Pancreas (tissue), 10 donors: ENCODE results near the gene TTC7B. TPM values are rescaled to one million over a fixed set of nuclear protein-coding genes. Genes with fewer than 3 reads are reported as not detected.

ENCODE experiments used
- ATAC-seq, 4 donors: fragments of 200-7000 bp; cut with Tn5 transposase; one replicate each; pipeline versions ENCODE4 v1.8.0 to v1.9.1; 2020; ENCODE audit warnings: mild to moderate bottlenecking in 4 of 4, moderate library complexity in 4 of 4
- DNase-seq, 6 donors: peaks; one replicate each; pipeline ENCODE4 v3.0.0-alpha.2; 2020
- FAIRE-seq: peaks from 2 replicates; lab custom pipeline; 2012; peaks lifted over from hg19 to GRCh38; lab: Jason Lieb, UNC
- H3K27ac ChIP-seq, 4 donors: fragments of 200-600 bp; sonication (generic); 1 replicate in 3 of 4; 2 replicates in 1 of 4; pipeline versions ENCODE4 v1.5.0 to v1.8.0; 2020
- H3K27me3 ChIP-seq, 4 donors: fragments of 200-600 bp; one replicate each; pipeline ENCODE4 v1.8.0; 2021
- H3K36me3 ChIP-seq, 3 donors: fragments of 200-600 bp; sonication (generic) in 1 of 3; one replicate each; pipeline versions ENCODE4 v1.5.0 to v1.8.0; 2020 to 2021
- H3K4me1 ChIP-seq, 3 donors: fragments of 200-600 bp; one replicate each; pipeline ENCODE4 v1.8.0; 2021
- H3K4me3 ChIP-seq, 4 donors: fragments of 200-600 bp; sonication (generic) in 2 of 4; one replicate each; pipeline versions ENCODE4 v1.5.0 to v1.8.0; 2020 to 2021
- H3K9me3 ChIP-seq, 4 donors: fragments of 200-600 bp; one replicate each; pipeline ENCODE4 v1.8.0; 2021
- WGBS, 2 donors: extraction: QIAGEN DNeasy Blood & Tissue Kit; methylation state at CpG; one replicate each; pipeline ENCODE4 v1.1.7; 2013; 5-methylcytosine and 5-hydroxymethylcytosine counted together
- intact Hi-C, 3 donors: fragments of 100-400 bp; cut with DNase I; formaldehyde crosslinking; loops; one replicate each; pipeline versions ENCODE4 v1.11.1 to v1.14.2; 2022
- polyA plus RNA-seq, 2 donors: library from polyadenylated mRNA; stranded (reverse); fragments of 200-250 nt; gene quantifications; one replicate each; pipeline ENCODE4 v1.2.3, GENCODE V29; 2013
- total RNA-seq, 6 donors: library from RNA; stranded (reverse); fragmentation: NEBNext Ultra II Directional in 4 of 6; extraction: Animal tissue kit (Norgen Biotek cat#: 25700) in 4 of 6; gene quantifications; one replicate each; pipeline versions ENCODE4 v1.2.1 to v1.2.4, GENCODE V29; 2021 to 2023
- TF ChIP-seq, protein P1 (sequence below), 4 donors: fragments of 200-600 bp; sonication (generic) in 3 of 4; IDR thresholded peaks; one replicate each; pipeline versions ENCODE4 v1.5.0 to v1.8.0; 2021; ENCODE audit warnings: antibody characterized with exemption in 4 of 4
- donor health status: healthy with polysubstance abuse.
- donor health status: DM: no; HTN: no; CAD: no; lungs with moderate emphysema.
- donor health status: DM: no; HTN: no; CAD: no.
- donor health status: control.
- donor health status: control.
- donor health status: Bipolar disorder and iron deficiency.
- donor health status: DM: yes; HTN: yes; CAD: no.
- donor health status: DM: no; HTN: no; CAD: no.
- donor health status: DM: no; HTN: no; CAD: no.
- donor health status: DM: yes; HTN: yes; CAD: no.

TTC7B gene
- total and polyA plus RNA-seq, 8 donors, result 8.9 to 39.6 (median 29.6) TPM

DNA sequence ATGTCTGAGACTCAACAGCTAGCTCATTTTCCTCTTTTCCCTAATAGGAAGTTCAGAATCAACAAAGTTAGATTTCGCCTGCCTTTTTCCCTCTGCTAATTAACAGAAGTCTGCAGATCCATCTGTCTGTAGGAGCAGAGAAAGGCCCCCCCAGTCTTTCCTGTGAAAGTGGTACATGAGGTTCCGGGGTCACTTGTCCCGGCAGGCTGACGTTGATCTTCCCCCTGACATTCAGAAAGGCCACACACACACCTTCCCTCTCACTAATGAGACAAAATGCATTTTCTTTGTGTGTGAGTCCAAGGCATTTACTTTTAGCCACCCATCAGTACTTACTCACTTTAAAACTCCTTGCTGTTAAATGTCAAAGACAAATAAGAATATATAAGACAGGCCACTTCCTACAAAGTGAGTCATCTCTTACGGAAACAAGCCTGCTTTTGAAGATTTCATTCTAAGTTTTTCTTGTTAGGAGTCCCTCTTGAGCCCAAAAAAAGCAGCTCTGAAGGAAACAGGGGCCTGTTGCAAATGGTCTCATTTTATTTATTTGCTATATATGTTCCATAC lies 138.7 kb downstream of the TTC7B start:
- no peak for DNase-seq
- WGBS, 2 donors, result 86 to 89% methylated on average over 5 of the region's 5 CpGs
- Histone ChIP-seq H3K9me3 (no peaks in the 10 kb centered on the region), H3K4me1 (no peaks in the 10 kb centered on the region), H3K36me3 (no peaks in the 10 kb centered on the region), H3K4me3 (no peak overlapping the region), H3K27ac (no peak overlapping the region), H3K27me3 (no peaks in the 10 kb centered on the region)
- peak in 1 of 4 donors; percentile 46 for ATAC-seq
- TF ChIP-seq, protein P1, sequence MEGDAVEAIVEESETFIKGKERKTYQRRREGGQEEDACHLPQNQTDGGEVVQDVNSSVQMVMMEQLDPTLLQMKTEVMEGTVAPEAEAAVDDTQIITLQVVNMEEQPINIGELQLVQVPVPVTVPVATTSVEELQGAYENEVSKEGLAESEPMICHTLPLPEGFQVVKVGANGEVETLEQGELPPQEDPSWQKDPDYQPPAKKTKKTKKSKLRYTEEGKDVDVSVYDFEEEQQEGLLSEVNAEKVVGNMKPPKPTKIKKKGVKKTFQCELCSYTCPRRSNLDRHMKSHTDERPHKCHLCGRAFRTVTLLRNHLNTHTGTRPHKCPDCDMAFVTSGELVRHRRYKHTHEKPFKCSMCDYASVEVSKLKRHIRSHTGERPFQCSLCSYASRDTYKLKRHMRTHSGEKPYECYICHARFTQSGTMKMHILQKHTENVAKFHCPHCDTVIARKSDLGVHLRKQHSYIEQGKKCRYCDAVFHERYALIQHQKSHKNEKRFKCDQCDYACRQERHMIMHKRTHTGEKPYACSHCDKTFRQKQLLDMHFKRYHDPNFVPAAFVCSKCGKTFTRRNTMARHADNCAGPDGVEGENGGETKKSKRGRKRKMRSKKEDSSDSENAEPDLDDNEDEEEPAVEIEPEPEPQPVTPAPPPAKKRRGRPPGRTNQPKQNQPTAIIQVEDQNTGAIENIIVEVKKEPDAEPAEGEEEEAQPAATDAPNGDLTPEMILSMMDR (IDR thresholded peaks at IDR 0.05), result no peak
- peak; percentile 54 for FAIRE-seq
- intact Hi-C loops, result no loop called here

DNA sequence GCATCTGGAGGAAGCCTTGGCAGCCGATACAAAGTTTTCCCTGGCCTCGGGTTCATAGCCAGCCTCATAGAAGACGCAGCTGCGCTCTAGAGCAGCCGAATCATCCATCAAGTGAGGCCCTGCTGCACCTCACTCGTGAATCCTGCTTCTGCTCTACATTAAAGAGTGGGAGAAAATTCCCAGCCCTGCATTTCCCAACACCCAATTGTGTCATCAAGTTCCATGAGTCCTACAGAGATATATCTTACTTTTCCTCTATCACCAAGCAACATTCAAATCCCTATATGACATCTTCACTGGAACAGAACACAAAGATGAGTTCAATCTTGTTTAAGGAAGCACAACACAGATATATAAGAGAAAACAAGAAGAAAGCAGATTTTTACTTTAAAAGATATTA lies 139.3 kb downstream of the TTC7B start:
- TF ChIP-seq, protein P1 (IDR thresholded peaks at IDR 0.05), result no peak
- H3K4me1 ChIP-seq, result no peaks in the 10 kb centered on the region

DNA sequence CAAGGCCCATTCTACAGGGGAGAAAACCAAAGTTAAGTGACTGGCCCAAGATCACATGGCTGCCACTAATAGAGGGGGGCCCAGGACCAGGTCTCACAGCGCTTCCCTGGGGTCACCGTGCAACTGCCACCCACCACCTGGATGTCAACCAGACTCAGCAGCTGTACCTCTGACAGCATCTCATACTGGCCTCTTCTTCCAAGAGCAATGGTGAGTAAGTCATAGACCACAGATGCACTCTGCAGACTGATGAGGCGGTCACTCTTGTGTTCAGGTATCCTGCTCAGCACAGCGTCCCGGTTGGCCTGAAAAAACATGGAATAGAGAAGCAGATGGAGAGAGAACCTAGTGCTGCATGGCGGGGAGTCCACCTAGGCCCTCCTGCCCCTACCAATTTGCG lies 139.9 kb downstream of the TTC7B start:
- intact Hi-C loops, result no loop called here
- 83 to 84% methylated on average over 7 of the region's 7 CpGs for WGBS, 2 donors
- no peak for FAIRE-seq

More for the DNA sequence above, 139.3 kb downstream of the TTC7B start:
- H3K27ac ChIP-seq, result no peak overlapping the region
- H3K27me3 ChIP-seq, result no peaks in the 10 kb centered on the region
- ATAC-seq (peak in 1 of 4 donors; percentile 38), DNase-seq (no peak), FAIRE-seq (no peak)
- no peak overlapping the region for H3K4me3 ChIP-seq
- H3K36me3 ChIP-seq, result no peaks in the 10 kb centered on the region
- WGBS, 2 donors, result 89 to 90% methylated on average over 6 of the region's 6 CpGs
- H3K9me3 ChIP-seq, result no peaks in the 10 kb centered on the region
- intact Hi-C loops, result no loop called here

DNA sequence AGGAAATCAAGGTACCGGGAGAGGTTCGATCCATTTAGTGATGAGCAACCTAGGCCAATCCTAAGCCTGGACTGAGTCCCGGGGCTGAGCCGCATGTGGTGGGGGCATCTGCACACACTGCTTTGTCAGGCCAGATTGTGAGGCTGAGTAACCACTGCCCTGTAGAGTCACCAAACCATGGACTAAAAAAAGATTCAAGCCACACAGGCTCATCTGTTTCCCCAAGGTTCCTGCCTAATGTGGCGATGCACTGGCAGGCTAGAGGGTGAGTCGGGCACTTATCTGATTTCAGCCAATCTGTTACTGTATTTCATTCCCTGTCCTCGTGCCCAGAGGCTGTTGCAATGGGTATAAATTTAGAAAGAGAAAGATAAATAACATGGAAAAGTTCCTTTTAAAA lies 140.8 kb downstream of the TTC7B start:
- FAIRE-seq (no peak), DNase-seq (no peak), ATAC-seq (peak in 3 of 4 donors; percentile 37 to 74 (median 74))
- Histone ChIP-seq H3K27me3 (no peaks in the 10 kb centered on the region), H3K4me3 (no peak overlapping the region), H3K9me3 (no peaks in the 10 kb centered on the region), H3K27ac (no peak overlapping the region), H3K36me3 (no peaks in the 10 kb centered on the region), H3K4me1 (no peaks in the 10 kb centered on the region)
- WGBS, 2 donors, result 73 to 78% methylated on average over 7 of the region's 7 CpGs
- TF ChIP-seq, protein P1 (IDR thresholded peaks at IDR 0.05), result no peak
- intact Hi-C loops, result no loop called here

More for the DNA sequence above, 139.9 kb downstream of the TTC7B start:
- no peaks in the 10 kb centered on the region for H3K4me1 ChIP-seq
- DNase-seq (no peak), ATAC-seq (no peak)
- no peaks in the 10 kb centered on the region for H3K9me3 ChIP-seq
- no peaks in the 10 kb centered on the region for H3K27me3 ChIP-seq
- TF ChIP-seq, protein P1 (IDR thresholded peaks at IDR 0.05), result no peak
- H3K27ac ChIP-seq, result no peak overlapping the region
- H3K4me3 ChIP-seq, result no peak overlapping the region
- no peaks in the 10 kb centered on the region for H3K36me3 ChIP-seq

DNA sequence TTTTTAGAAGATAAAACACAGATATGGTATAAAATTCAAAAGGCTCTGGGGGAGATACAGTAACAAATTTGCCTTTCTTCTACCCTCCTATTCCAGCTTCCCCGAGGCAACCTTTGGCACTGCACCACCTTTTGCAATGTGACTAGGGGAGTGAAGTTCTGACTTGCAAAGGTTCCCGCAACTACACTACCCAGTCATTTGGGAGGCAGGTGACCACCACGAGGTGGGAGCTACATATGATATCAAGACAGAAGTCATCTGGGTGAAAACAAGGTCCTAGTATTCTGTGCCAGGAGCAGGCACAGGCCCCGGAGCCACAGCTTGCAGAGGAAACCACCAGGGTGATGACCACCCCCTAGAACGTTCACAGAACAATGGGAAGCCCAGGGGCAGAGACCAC lies 141.5 kb downstream of the TTC7B start:
- ATAC-seq (no peak), DNase-seq (no peak), FAIRE-seq (no peak)
- WGBS, 2 donors, result 75 to 89% methylated on average over 5 of the region's 5 CpGs
- no peaks in the 10 kb centered on the region for H3K36me3 ChIP-seq
- no peaks in the 10 kb centered on the region for H3K27me3 ChIP-seq
- H3K4me3 ChIP-seq, result no peak overlapping the region
- no peak overlapping the region for H3K27ac ChIP-seq
- TF ChIP-seq, protein P1 (IDR thresholded peaks at IDR 0.05), result no peak
- H3K9me3 ChIP-seq, result no peaks in the 10 kb centered on the region
- intact Hi-C loops, result no loop called here
- H3K4me1 ChIP-seq, result no peaks in the 10 kb centered on the region
